Measurements from ENCODE around the gene FAM20B.

The FAM20B gene

DNA sequence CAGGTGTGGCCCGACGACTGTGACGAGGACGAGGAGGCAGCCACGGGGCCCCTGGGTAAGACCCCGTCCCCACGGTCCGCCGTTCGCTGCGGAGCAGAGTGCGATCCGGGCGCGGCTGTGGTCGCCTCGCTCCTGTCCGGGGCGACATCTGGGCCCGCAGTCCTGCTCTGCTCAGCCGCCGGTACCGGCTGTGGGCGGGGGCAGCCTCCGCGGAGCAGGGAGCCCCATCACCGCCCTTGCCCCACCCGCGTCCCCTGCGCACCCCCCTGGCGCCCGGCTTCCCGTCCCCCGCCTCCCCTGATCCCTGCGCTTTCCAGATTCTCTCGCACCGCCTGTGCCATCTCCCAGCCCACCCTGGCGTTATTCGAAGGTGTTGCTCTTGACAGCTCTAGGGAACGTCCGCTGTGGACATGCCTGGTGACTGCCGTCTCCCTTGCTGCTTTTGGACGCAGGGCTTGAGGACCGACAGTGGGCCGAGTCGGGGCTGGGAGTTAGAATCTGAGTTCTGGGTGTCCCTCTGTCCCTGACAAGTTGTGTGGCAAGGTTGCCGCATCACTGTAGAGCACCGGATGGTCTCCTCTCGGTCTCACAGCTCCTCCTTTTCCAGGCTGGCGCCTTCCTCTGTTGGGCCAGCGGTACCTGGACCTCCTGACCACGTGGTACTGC lies 56.8 kb downstream of the FAM20B start:
- TF ChIP-seq, protein P1, sequence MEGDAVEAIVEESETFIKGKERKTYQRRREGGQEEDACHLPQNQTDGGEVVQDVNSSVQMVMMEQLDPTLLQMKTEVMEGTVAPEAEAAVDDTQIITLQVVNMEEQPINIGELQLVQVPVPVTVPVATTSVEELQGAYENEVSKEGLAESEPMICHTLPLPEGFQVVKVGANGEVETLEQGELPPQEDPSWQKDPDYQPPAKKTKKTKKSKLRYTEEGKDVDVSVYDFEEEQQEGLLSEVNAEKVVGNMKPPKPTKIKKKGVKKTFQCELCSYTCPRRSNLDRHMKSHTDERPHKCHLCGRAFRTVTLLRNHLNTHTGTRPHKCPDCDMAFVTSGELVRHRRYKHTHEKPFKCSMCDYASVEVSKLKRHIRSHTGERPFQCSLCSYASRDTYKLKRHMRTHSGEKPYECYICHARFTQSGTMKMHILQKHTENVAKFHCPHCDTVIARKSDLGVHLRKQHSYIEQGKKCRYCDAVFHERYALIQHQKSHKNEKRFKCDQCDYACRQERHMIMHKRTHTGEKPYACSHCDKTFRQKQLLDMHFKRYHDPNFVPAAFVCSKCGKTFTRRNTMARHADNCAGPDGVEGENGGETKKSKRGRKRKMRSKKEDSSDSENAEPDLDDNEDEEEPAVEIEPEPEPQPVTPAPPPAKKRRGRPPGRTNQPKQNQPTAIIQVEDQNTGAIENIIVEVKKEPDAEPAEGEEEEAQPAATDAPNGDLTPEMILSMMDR (IDR thresholded peaks at IDR 0.05): no peak
- Mint-ChIP-seq H3K4me3 (peak overlapping the region; percentile 96), H3K4me1 (peaks cover 27% of the 10 kb centered on the region), H3K27me3 (ENCODE audit: low read depth, poor library complexity) (peaks cover 10% of the 10 kb centered on the region), H3K27ac (peak overlapping the region; percentile 93), H3K9me3 (no peaks in the 10 kb centered on the region), H3K36me3 (ENCODE audit: low read depth) (peaks cover 4% of the 10 kb centered on the region)
- peak; percentile 56 for DNase-seq

- TF ChIP-seq, protein P1 (IDR thresholded peaks at IDR 0.05): no peak
- H3K4me1 Mint-ChIP-seq: peaks cover 27% of the 10 kb centered on the region
- H3K36me3 Mint-ChIP-seq (ENCODE audit: low read depth): peaks cover 4% of the 10 kb centered on the region
- peak overlapping the region; percentile 96 for H3K4me3 Mint-ChIP-seq
- H3K27me3 Mint-ChIP-seq (ENCODE audit: low read depth, poor library complexity): peaks cover 7% of the 10 kb centered on the region
- H3K27ac Mint-ChIP-seq: peak overlapping the region; percentile 93
- no peaks in the 10 kb centered on the region for H3K9me3 Mint-ChIP-seq
- no peak for DNase-seq
Observed at GRCh38 chr1:179082999-179083335, 57.3 kb downstream of the FAM20B start.

DNA sequence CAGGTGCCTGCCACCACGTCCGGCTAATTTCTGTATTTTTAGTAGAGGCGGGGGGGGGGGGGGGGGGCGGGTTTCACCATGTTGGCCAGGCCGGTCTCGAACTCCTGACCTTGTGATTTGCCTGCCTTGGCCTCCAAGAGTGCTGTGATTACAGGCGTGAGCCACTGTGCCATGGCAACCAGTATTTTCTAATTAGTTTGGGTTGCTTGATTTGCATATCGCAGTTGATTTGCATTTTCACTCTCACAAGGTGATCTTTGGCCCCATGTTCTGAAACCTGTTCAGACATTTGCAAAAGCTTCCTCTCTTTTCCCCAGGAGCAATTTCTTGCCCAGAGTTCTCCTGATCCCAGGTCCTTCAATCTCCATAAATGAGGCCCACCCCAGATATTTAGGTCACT lies 57.8 kb downstream of the FAM20B start:
- Mint-ChIP-seq H3K27me3 (ENCODE audit: low read depth, poor library complexity) (peaks cover 5% of the 10 kb centered on the region), H3K27ac (no peak overlapping the region), H3K4me3 (peak overlapping the region; percentile 74), H3K36me3 (ENCODE audit: low read depth) (peaks cover 6% of the 10 kb centered on the region), H3K4me1 (peaks cover 29% of the 10 kb centered on the region), H3K9me3 (no peaks in the 10 kb centered on the region)
- TF ChIP-seq, protein P1 (IDR thresholded peaks at IDR 0.05): no peak
- no peak for DNase-seq

GRCh38 chr1:179087665-179088064 lies 62.0 kb downstream of the FAM20B start:
- TF ChIP-seq, protein P1 (IDR thresholded peaks at IDR 0.05): no peak
- Mint-ChIP-seq H3K4me1 (peaks cover 46% of the 10 kb centered on the region), H3K27me3 (ENCODE audit: low read depth, poor library complexity) (peaks cover 3% of the 10 kb centered on the region), H3K27ac (no peak overlapping the region), H3K9me3 (no peaks in the 10 kb centered on the region), H3K4me3 (no peak overlapping the region), H3K36me3 (ENCODE audit: low read depth) (peaks cover 18% of the 10 kb centered on the region)
- no peak for DNase-seq

DNA sequence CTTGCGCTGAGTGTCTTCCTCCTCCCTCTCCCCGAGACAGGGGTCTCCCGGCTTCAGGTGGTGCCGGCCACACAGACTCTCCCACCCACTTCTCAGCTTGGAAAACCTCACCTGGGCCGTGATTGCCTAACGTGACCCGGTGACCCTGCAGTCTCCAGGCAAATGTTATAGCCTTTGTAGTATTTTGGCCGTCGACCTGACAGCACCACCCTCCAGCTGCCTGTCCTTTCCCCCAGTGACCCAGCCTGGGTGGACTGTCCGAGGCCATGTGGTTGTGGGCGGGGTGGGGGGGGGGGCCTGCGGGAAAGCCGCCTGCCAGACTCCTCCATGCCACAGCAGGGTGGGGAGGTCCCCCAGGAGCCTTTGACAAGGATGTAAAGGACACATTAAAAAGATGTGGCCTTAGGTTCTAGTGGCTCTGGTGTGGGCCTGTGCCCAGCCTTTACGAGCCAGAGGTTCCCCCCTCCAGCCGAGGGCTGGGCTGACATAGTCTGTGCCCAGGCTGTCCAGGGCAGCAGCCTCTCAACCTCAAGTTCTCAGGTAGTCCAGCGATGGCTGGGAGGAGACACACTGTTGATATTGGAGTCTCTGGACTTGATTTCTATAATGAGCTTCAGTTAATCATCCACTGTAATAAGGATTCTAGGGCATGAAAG lies 64.3 kb downstream of the FAM20B start:
- Mint-ChIP-seq H3K36me3 (ENCODE audit: low read depth) (peaks cover 37% of the 10 kb centered on the region), H3K9me3 (no peaks in the 10 kb centered on the region), H3K27ac (peak overlapping the region; percentile 71), H3K4me1 (peaks cover 36% of the 10 kb centered on the region), H3K27me3 (ENCODE audit: low read depth, poor library complexity) (peaks cover 3% of the 10 kb centered on the region), H3K4me3 (no peak overlapping the region)
- TF ChIP-seq, protein P1 (IDR thresholded peaks at IDR 0.05): no peak
- no peak for DNase-seq

DNA sequence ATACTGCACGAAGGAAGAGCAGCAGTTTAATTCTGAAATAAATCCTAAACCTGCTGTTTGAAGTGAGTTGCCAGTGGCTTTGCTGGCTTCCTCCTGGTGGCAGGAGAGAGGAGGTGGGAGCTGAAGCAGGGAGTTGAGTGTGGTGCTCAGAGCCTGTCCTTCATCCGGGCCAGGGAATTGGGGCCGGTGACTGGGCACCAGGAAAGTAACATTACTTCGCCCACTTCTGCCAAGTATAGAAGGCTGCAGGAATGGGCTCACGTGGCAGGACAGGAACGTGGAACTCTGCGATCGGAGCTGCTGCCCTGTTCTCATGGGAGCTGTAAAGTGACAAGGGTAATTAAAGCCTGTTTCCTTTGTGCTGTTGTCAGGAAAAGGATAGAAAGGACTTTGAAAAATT lies 64.8 kb downstream of the FAM20B start:
- peaks cover 3% of the 10 kb centered on the region for H3K27me3 Mint-ChIP-seq (ENCODE audit: low read depth, poor library complexity)
- peaks cover 40% of the 10 kb centered on the region for H3K36me3 Mint-ChIP-seq (ENCODE audit: low read depth)
- DNase-seq: no peak
- TF ChIP-seq, protein P1 (IDR thresholded peaks at IDR 0.05): no peak
- H3K4me1 Mint-ChIP-seq: peaks cover 36% of the 10 kb centered on the region
- H3K4me3 Mint-ChIP-seq: no peak overlapping the region
- no peaks in the 10 kb centered on the region for H3K9me3 Mint-ChIP-seq
- H3K27ac Mint-ChIP-seq: peak overlapping the region; percentile 71
